ENCODE measurements around the gene ESRRA.

ESRRA gene

DNA sequence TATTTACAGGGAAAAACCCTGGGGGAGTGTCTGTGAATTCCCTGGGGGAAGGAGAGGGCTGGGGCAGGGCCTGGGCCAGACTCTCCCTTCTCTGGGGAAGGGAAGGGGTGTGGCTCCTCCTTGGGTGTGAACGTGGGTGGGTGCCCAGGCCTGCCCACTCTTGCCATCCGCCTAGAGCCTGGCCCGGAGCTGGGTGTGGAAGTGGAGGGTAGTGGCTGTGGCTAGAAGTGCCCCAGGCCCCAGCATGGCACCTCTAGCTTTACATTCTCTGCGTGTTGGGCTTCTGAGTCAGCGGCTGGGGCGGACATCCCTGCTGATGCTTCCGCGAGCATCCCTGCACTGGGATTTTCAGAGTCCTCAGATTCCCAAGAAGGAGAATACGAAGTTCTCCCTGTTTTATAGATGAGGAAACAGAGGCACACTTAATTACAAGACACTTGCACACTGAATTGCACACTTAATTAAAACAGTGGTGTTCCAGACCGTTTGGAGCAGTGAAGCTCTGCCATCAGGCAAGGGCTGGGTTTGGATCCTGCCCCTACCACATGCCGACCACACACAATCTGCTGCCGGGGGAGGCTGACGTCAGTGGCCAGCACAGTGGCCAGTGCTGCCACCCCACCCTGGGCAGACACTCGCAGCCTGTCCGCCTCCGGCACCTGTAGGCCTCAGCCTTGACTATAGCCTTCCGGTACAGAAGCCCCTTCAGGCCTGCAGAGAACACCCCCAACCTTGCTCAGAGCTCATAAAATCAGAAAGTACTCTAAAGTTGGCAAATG lies 28.5 kb upstream of the ESRRA start:
- no peak overlapping the region for H3K4me3 ChIP-seq (ENCODE audit: low read depth in 1 of 2, low read length in 2 of 2)
- H3K4me1 ChIP-seq (ENCODE audit: insufficient read depth, low read length), result peaks cover 4% of the 10 kb centered on the region
- no peak overlapping the region for H3K9ac ChIP-seq (ENCODE audit: low read length)
- H3K9me3 ChIP-seq (ENCODE audit: low read length), result no peaks in the 10 kb centered on the region
- no peak overlapping the region for H3K27ac ChIP-seq (ENCODE audit: low read depth, low read length)
- H3K27me3 ChIP-seq (ENCODE audit: control insufficient read depth in 1 of 2, insufficient read depth in 2 of 2, low read length in 2 of 2), result no peaks in the 10 kb centered on the region
- peaks cover 30% of the 10 kb centered on the region for H3K36me3 ChIP-seq (ENCODE audit: insufficient read depth, low read length)

DNA sequence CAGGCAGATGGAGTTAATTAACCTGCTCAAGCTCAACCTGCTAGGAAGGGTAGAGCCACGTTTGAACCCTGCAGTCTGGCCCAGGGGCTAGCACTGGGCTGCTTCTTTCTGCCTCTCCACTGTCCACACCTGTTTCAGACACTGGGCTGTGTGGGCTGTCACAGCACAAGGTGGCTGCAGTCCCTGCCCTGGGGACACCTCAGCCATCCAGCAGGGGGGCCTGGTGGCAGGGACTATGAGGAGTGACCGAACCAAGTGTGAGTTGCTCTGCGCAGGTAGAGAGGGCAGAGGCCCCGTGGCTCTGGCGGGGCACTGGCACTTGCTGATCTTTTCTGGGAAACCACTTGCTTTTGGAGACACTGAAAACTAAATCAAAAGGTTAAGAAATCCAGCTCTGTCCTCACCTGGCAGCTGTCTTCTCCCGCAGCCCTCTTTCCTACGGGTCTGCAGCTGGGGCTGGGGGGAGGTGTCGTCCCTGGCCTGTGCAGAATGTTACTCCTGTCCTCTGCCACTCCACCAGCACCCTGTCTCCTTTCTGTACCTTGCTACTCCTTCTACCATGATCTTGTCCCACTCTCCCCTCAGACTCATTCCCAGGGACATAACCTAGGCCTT lies 26.6 kb upstream of the ESRRA start:
- peaks cover 8% of the 10 kb centered on the region for H3K4me1 ChIP-seq (ENCODE audit: insufficient read depth, low read length)
- peaks cover 35% of the 10 kb centered on the region for H3K36me3 ChIP-seq (ENCODE audit: insufficient read depth, low read length)
- H3K9ac ChIP-seq (ENCODE audit: low read length), result no peak overlapping the region
- no peaks in the 10 kb centered on the region for H3K27me3 ChIP-seq (ENCODE audit: control insufficient read depth in 1 of 2, insufficient read depth in 2 of 2, low read length in 2 of 2)
- no peaks in the 10 kb centered on the region for H3K9me3 ChIP-seq (ENCODE audit: low read length)
- H3K27ac ChIP-seq (ENCODE audit: low read depth, low read length), result no peak overlapping the region
- H3K4me3 ChIP-seq (ENCODE audit: low read depth in 1 of 2, low read length in 2 of 2), result no peak overlapping the region

DNA sequence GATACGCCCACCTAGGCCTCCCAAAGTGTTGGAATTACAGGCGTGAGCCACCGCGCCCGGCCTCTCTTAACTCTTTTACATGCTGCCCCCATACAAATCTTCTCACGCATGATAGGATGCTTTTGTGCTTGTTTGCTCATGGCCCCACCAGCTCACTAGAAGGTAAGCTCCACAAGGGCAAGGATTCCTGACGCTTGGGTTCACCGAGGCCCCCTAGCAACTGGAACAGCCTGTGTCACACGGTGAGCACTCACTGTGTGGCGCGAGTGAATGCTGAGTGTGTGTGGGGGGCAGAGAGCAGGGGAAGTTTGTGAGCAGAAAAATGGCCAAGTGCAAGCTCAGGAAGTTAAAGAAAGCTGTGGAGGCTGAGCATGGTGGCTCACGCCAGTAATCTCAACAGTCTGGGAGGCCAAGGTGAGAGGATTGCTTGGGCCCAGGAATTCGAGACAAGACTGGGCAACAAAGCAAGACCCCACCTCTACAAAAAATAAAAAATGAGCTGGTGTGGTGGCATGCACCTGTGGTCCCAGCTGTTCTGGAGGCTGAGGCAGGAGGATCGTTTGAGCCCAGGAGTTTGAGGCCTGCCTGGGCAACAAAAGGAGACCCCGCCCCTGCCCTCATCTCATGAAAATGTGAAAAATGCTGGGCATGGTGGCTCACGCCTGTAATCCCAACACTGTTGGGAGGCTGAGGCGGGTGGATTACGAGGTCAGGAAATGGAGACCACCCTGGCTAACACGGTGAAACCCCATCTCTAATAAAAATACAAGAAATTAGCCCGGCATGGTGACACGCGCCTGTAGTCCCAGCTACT lies 23.2 kb upstream of the ESRRA start:
- Histone ChIP-seq H3K9me3 (ENCODE audit: low read length) (no peaks in the 10 kb centered on the region), H3K27me3 (ENCODE audit: control insufficient read depth in 1 of 2, insufficient read depth in 2 of 2, low read length in 2 of 2) (no peaks in the 10 kb centered on the region), H3K4me3 (ENCODE audit: low read depth in 1 of 2, low read length in 2 of 2) (no peak overlapping the region), H3K4me1 (ENCODE audit: insufficient read depth, low read length) (peaks cover 19% of the 10 kb centered on the region), H3K27ac (ENCODE audit: low read depth, low read length) (no peak overlapping the region), H3K9ac (ENCODE audit: low read length) (no peak overlapping the region), H3K36me3 (ENCODE audit: insufficient read depth, low read length) (peaks cover 18% of the 10 kb centered on the region)

DNA sequence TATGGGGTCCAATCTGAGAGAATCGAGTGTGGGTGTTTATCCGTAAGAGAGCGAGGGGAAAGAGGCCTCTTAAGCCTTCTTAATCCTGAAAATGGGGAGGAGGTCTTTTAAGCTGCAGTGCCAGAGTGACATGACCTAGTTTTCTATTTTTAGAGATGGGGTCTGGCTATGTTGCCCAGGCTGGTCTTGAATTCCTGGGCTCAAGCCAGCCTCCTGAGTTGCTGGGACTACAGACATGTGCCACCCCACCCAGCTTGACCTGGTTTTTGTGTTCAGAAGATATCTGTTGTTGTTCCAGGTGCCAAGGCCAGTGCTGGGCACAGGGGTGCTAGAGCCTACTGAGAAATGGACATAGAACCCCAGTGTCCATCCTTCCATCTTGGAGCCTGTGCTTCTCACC lies 22.2 kb upstream of the ESRRA start:
- Histone ChIP-seq H3K4me3 (ENCODE audit: low read depth in 1 of 2, low read length in 2 of 2) (no peak overlapping the region), H3K9ac (ENCODE audit: low read length) (peak overlapping the region; percentile 93), H3K36me3 (ENCODE audit: insufficient read depth, low read length) (peaks cover 16% of the 10 kb centered on the region), H3K27me3 (ENCODE audit: control insufficient read depth in 1 of 2, insufficient read depth in 2 of 2, low read length in 2 of 2) (no peaks in the 10 kb centered on the region), H3K9me3 (ENCODE audit: low read length) (no peaks in the 10 kb centered on the region), H3K27ac (ENCODE audit: low read depth, low read length) (no peak overlapping the region), H3K4me1 (ENCODE audit: insufficient read depth, low read length) (peaks cover 19% of the 10 kb centered on the region)

DNA sequence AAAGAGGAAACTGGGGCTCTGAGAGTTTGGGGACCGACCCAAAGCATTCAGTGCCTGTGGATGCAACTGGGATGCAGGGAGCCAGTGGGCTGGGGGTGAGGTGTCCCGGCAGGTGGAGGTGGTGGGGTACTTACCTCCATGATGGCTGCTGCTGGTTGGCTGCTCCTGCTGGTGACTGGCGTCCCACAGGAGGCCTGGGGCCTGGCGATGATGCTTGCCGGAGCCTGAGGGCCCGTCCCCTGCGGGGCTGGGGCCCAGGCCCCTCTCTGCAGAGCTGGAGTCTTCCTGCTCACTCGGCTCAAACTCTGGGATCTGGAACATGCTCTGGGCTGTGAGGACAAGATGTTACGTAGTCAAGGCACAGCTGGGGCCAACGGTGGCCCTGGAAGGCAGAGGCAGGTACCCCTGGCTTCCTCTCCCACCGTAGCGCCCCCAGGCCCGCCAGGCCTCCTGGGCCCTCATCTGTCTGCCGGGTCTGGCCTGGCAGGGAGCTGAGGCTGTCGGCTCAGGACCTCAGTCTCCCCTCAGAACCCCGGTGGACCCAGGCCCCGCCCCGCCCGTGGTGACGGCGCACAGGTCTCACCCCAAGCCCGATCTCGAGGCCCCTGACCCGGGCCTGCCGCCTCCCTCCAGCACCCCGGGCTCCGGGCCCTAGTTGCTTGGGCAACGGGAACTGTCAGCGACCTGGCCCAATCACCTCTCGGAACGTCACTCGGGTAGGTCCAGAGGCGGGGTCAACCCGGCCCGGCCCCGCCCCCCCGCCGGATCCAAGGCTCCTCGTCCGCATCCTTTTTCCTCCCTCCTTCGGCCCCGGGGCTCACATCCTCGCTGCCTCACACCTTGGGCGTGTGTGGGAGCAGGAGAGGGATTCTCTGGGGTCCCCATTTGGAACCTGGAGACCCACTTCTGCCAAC lies 21.0 kb upstream of the ESRRA start, which contains the start of gene BAD:
TSS of gene BAD (minus strand) at position 618 of the 914 bp plus-strand sequence. CDS start at position 321, 297 bp downstream.
- Histone ChIP-seq H3K27me3 (ENCODE audit: control insufficient read depth in 1 of 2, insufficient read depth in 2 of 2, low read length in 2 of 2) (no peaks in the 10 kb centered on the region), H3K36me3 (ENCODE audit: insufficient read depth, low read length) (peaks cover 10% of the 10 kb centered on the region), H3K9ac (ENCODE audit: low read length) (peak within 1 kb of the TSS; percentile 93), H3K4me3 (ENCODE audit: low read depth in 1 of 2, low read length in 2 of 2) (peak within 1 kb of the TSS; percentile 79 to 94), H3K4me1 (ENCODE audit: insufficient read depth, low read length) (peaks cover 19% of the 10 kb centered on the region), H3K27ac (ENCODE audit: low read depth, low read length) (peak within 1 kb of the TSS; percentile 100), H3K9me3 (ENCODE audit: low read length) (no peaks in the 10 kb centered on the region)

DNA sequence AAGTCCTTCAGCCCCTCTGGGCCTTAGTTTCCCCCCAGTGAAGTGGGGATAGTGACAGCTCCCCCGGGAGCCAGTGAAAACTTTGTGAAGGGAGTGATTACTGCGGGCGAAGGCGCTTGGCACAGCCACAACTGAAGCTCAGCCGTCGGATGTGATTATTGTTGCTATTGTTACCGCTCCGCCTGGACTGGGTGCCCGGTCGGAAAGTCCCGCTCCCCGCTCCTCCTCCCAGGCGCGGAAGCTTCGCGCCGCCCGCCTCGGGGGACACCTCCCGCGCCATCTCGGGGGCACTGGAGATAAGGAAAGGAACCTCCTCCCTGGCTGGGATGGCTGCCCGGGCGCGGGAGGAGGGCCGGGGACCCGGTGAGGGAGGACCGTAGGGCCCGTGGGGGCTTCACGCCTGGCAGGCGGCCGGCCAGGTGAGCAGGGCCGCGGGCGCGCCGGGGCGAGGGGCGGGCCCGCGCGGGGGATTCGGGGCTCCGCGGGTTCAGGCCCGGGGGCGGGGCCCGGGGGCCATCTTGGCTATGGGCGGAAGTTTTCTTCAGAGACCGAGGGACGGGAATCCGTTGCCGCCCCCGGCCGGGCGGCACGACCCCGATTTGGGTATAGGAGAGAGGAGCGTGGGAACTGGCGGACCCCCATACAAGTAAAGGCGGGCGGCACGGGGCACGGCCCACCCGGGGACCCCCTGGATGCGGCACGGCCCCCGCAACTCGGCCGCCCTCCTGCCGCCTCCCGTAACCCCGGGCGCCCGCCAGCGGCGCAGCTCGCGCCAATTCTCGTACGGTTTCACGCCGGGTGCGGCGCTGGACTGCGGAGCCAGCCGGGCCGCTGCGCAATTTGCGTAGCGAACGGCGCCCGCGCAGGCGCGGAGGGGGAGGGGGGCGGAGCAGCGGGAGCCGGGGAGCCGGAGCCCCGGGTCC lies 20.1 kb upstream of the ESRRA start, which contains the start of gene GPR137:
TSS of gene GPR137 (plus strand) at position 887 of the 923 bp plus-strand sequence. CDS start 677 bp downstream, outside the sequence.
- Histone ChIP-seq H3K27ac (ENCODE audit: low read depth, low read length) (peak within 1 kb of the TSS; percentile 100), H3K27me3 (ENCODE audit: control insufficient read depth in 1 of 2, insufficient read depth in 2 of 2, low read length in 2 of 2) (peaks cover 2 to 7% of the 10 kb centered on the region in 2 donors), H3K4me3 (ENCODE audit: low read depth in 1 of 2, low read length in 2 of 2) (peak within 1 kb of the TSS; percentile 79 to 94), H3K9ac (ENCODE audit: low read length) (peak within 1 kb of the TSS; percentile 93), H3K9me3 (ENCODE audit: low read length) (no peaks in the 10 kb centered on the region), H3K4me1 (ENCODE audit: insufficient read depth, low read length) (peaks cover 19% of the 10 kb centered on the region), H3K36me3 (ENCODE audit: insufficient read depth, low read length) (peaks cover 10% of the 10 kb centered on the region)

DNA sequence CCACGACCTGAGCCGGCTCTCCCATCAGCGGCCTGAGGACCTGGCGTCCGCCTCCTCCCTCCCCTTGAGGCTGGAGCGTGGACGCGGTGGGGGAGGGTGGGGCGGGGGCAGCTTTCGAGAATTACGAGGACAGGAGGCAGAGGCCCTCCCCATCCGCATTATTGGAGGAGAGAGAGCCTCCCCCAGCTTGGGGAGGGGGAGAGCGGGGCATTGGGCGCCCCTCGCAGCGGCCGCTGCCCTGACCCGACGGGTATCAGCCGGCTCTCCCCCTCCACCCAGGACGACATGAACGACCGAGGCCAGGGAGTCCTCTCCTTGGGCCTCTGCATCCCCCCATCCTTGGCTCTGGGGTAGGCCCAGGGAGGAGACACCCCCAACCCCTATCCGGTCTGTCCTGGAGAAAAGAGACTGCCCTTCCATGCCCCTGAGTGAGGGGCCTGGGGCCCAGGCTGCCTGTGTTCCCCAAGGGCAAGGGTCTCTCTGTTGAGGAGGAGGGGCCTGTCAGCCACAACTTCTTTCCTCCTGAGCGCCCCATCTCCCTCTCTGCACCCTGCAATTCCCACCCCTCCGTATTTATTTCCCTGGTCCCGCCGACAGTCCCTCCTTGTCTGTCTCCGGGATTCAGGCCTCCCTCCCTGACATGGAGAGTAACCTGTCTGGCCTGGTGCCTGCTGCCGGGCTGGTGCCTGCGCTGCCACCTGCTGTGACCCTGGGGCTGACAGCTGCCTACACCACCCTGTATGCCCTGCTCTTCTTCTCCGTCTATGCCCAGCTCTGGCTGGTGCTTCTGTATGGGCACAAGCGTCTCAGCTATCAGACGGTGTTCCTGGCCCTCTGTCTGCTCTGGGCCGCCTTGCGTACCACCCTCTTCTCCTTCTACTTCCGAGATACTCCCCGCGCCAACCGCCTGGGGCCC lies 19.2 kb upstream of the ESRRA start:
- H3K9ac ChIP-seq (ENCODE audit: low read length), result no peak overlapping the region
- H3K27me3 ChIP-seq (ENCODE audit: control insufficient read depth in 1 of 2, insufficient read depth in 2 of 2, low read length in 2 of 2), result peaks cover 12 to 16% of the 10 kb centered on the region in 2 donors
- H3K4me3 ChIP-seq (ENCODE audit: low read depth in 1 of 2, low read length in 2 of 2), result peak overlapping the region; percentile 79 to 94
- H3K4me1 ChIP-seq (ENCODE audit: insufficient read depth, low read length), result peaks cover 19% of the 10 kb centered on the region
- H3K36me3 ChIP-seq (ENCODE audit: insufficient read depth, low read length), result peaks cover 10% of the 10 kb centered on the region
- H3K27ac ChIP-seq (ENCODE audit: low read depth, low read length), result peak overlapping the region; percentile 100
- H3K9me3 ChIP-seq (ENCODE audit: low read length), result no peaks in the 10 kb centered on the region

DNA sequence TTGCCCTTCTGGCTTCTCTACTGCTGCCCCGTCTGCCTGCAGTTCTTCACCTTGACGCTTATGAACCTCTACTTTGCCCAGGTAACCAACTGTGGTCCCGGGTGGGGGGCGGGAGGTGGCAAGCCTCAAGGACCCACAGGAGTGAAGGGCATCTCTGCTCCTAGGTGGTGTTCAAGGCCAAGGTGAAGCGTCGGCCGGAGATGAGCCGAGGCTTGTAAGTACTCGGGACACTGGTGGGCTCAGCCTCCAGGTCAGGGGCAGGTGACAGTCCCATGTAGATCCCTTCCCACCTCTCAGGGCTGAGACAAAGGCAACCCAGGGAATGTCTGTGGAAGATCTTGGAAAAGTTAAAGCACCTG lies 18.5 kb upstream of the ESRRA start:
- Histone ChIP-seq H3K27ac (ENCODE audit: low read depth, low read length) (no peak overlapping the region), H3K4me3 (ENCODE audit: low read depth in 1 of 2, low read length in 2 of 2) (no peak overlapping the region), H3K4me1 (ENCODE audit: insufficient read depth, low read length) (peaks cover 19% of the 10 kb centered on the region), H3K27me3 (ENCODE audit: control insufficient read depth in 1 of 2, insufficient read depth in 2 of 2, low read length in 2 of 2) (peaks cover 14 to 21% of the 10 kb centered on the region in 2 donors), H3K36me3 (ENCODE audit: insufficient read depth, low read length) (peaks cover 5% of the 10 kb centered on the region), H3K9ac (ENCODE audit: low read length) (no peak overlapping the region), H3K9me3 (ENCODE audit: low read length) (no peaks in the 10 kb centered on the region)

DNA sequence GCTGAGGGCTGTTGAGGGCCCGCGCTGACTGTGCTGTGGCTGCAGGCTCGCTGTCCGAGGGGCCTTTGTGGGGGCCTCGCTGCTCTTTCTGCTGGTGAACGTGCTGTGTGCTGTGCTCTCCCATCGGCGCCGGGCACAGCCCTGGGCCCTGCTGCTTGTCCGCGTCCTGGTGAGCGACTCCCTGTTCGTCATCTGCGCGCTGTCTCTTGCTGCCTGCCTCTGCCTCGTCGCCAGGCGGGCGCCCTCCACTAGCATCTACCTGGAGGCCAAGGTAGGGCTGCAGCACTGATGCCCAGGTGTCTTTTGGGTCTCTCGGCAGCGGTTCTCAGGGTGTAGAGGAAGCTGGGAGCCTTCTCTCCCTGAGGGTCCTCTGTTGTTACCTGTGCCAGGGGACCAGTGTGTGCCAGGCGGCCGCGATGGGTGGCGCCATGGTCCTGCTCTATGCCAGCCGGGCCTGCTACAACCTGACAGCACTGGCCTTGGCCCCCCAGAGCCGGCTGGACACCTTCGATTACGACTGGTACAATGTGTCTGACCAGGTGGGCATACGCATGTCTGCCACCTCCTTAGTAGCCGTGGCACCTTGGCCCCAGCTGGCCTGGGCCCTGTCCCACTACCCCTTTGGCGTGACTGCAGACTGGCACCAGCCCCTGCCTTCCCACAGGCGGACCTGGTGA lies 17.5 kb upstream of the ESRRA start:
- H3K9me3 ChIP-seq (ENCODE audit: low read length), result no peaks in the 10 kb centered on the region
- peaks cover 19% of the 10 kb centered on the region for H3K4me1 ChIP-seq (ENCODE audit: insufficient read depth, low read length)
- no peak overlapping the region for H3K9ac ChIP-seq (ENCODE audit: low read length)
- H3K36me3 ChIP-seq (ENCODE audit: insufficient read depth, low read length), result no peaks in the 10 kb centered on the region
- H3K27me3 ChIP-seq (ENCODE audit: control insufficient read depth in 1 of 2, insufficient read depth in 2 of 2, low read length in 2 of 2), result peaks cover 18 to 32% of the 10 kb centered on the region in 2 donors
- H3K4me3 ChIP-seq (ENCODE audit: low read depth in 1 of 2, low read length in 2 of 2), result no peak overlapping the region
- H3K27ac ChIP-seq (ENCODE audit: low read depth, low read length), result no peak overlapping the region
